T-helper 1 cell treated with Interleukin-12 subunit alpha and Interleukin-12 subunit beta and Interleukin-4 antibody, amounts not matched to agents 30 μg/mL and 1 μg/mL, for 36 hours (primary cell): ENCODE data around the gene ARMC6.

ENCODE experiments used
- H3K27ac Mint-ChIP-seq: one replicate; pipeline ENCODE4 v1.8.0; 2021; ENCODE audit warnings: mild to moderate bottlenecking, mixed read lengths
- H3K27me3 Mint-ChIP-seq: one replicate; pipeline ENCODE4 v1.8.0; 2021; ENCODE audit warnings: low read depth, mixed read lengths
- H3K36me3 Mint-ChIP-seq: one replicate; pipeline ENCODE4 v1.8.0; 2021; ENCODE audit warnings: low read depth, mixed read lengths
- H3K4me1 Mint-ChIP-seq: one replicate; pipeline ENCODE4 v1.8.0; 2021; ENCODE audit warnings: low read depth, mixed read lengths
- H3K4me3 Mint-ChIP-seq: one replicate; pipeline ENCODE4 v1.8.0; 2021; ENCODE audit warnings: mild to moderate bottlenecking, moderate library complexity, mixed read lengths
- H3K9me3 Mint-ChIP-seq: one replicate; pipeline ENCODE4 v1.8.0; 2021; ENCODE audit warnings: mixed read lengths

The ARMC6 gene

DNA sequence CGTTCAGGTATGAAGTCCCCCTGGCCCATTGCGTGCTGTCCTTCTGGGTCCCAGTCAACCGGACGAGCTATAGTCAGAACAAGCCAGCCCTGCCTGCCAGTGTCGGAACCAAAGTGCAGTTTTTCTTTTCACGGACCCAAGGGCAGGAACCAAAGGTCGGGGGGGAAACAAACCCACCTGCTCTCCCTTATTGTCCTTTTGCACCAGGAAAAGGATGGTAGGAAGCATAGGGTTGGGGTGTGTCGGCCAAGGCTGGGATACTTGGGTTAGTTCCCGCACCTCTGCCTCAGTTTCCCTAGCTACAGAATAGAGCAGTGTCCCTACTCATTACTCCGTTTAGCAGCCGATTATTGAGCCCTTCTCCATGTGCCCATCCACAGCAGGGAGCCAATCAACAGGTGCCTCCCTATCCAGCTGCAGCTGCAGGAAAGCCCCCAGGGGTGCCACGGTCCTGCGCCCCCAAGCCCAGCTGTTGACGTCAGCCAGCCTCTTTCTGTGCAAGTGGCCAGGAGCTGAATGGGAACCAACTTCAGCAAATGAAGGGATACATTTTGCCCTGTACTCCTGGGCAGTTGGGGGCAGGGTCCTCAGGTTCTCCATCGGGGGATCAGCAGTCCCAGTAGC lies 21.0 kb downstream of the ARMC6 start:
- Mint-ChIP-seq H3K36me3 (peaks cover 8% of the 10 kb centered on the region), H3K4me3 (no peak overlapping the region), H3K27ac (no peak overlapping the region), H3K4me1 (peaks cover 5% of the 10 kb centered on the region), H3K9me3 (no peaks in the 10 kb centered on the region), H3K27me3 (no peaks in the 10 kb centered on the region)

DNA sequence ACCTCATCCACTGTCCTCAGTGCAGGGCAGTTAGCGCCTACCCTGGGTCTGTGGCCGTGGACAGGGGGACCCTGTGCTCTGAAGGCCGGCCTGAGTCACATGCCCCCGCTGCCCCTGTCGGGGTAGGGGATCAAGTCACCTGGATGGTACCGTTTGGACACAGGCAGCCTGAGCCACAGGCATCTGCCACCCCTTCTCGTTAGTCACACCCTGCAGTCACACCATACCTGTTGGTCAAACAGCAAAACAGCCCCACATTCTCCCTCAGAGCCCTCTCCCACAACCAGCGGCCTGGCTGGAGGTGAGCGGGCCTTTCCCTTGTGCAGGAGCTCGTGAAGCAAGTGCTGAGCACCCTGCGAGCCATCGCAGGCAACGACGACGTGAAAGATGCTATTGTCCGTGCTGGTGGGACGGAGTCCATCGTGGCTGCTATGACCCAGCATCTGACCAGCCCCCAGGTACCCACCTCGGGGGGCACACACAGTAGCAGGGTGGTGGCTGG lies 21.6 kb downstream of the ARMC6 start:
- Mint-ChIP-seq H3K27ac (no peak overlapping the region), H3K36me3 (peaks cover 11% of the 10 kb centered on the region), H3K4me3 (no peak overlapping the region)

DNA sequence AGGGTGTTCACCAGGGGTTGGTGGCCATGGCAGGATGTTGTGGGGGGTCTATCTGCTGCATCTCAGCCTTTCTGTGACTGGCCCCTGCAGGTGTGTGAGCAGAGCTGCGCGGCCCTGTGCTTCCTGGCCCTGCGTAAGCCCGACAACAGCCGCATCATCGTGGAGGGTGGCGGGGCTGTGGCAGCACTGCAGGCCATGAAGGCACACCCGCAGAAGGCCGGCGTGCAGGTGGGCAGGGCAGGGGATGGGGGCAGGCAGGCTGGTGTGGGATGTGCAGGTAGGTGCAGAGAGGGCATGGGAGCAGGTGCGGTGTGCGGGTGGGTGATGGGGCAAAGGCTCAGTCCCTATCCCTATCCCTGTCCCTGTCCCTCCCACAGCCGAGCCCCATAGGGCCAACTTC lies 22.3 kb downstream of the ARMC6 start:
- Mint-ChIP-seq H3K4me3 (no peak overlapping the region), H3K27me3 (no peaks in the 10 kb centered on the region), H3K4me1 (peaks cover 5% of the 10 kb centered on the region), H3K36me3 (peaks cover 11% of the 10 kb centered on the region), H3K9me3 (no peaks in the 10 kb centered on the region), H3K27ac (no peak overlapping the region)

More for the DNA sequence above, 21.6 kb downstream of the ARMC6 start:
- no peaks in the 10 kb centered on the region for H3K27me3 Mint-ChIP-seq
- no peaks in the 10 kb centered on the region for H3K9me3 Mint-ChIP-seq
- H3K4me1 Mint-ChIP-seq, result peaks cover 5% of the 10 kb centered on the region

GRCh38 chr19:19056636-19057275 lies 23.4 kb downstream of the ARMC6 start:
- Mint-ChIP-seq H3K27ac (no peak overlapping the region), H3K27me3 (no peaks in the 10 kb centered on the region), H3K9me3 (no peaks in the 10 kb centered on the region), H3K36me3 (peaks cover 6% of the 10 kb centered on the region), H3K4me3 (no peak overlapping the region), H3K4me1 (peaks cover 2% of the 10 kb centered on the region)

GRCh38 chr19:19057317-19057716 lies 23.9 kb downstream of the ARMC6 start:
- H3K27me3 Mint-ChIP-seq, result no peaks in the 10 kb centered on the region
- H3K36me3 Mint-ChIP-seq, result peaks cover 6% of the 10 kb centered on the region
- H3K4me3 Mint-ChIP-seq, result no peak overlapping the region
- H3K27ac Mint-ChIP-seq, result no peak overlapping the region
- H3K4me1 Mint-ChIP-seq, result peaks cover 2% of the 10 kb centered on the region
- no peaks in the 10 kb centered on the region for H3K9me3 Mint-ChIP-seq

GRCh38 chr19:19057720-19058119 lies 24.3 kb downstream of the ARMC6 start:
- H3K36me3 Mint-ChIP-seq, result peaks cover 6% of the 10 kb centered on the region
- no peaks in the 10 kb centered on the region for H3K27me3 Mint-ChIP-seq
- H3K4me3 Mint-ChIP-seq, result no peak overlapping the region
- peaks cover 4% of the 10 kb centered on the region for H3K4me1 Mint-ChIP-seq
- no peak overlapping the region for H3K27ac Mint-ChIP-seq
- H3K9me3 Mint-ChIP-seq, result no peaks in the 10 kb centered on the region

DNA sequence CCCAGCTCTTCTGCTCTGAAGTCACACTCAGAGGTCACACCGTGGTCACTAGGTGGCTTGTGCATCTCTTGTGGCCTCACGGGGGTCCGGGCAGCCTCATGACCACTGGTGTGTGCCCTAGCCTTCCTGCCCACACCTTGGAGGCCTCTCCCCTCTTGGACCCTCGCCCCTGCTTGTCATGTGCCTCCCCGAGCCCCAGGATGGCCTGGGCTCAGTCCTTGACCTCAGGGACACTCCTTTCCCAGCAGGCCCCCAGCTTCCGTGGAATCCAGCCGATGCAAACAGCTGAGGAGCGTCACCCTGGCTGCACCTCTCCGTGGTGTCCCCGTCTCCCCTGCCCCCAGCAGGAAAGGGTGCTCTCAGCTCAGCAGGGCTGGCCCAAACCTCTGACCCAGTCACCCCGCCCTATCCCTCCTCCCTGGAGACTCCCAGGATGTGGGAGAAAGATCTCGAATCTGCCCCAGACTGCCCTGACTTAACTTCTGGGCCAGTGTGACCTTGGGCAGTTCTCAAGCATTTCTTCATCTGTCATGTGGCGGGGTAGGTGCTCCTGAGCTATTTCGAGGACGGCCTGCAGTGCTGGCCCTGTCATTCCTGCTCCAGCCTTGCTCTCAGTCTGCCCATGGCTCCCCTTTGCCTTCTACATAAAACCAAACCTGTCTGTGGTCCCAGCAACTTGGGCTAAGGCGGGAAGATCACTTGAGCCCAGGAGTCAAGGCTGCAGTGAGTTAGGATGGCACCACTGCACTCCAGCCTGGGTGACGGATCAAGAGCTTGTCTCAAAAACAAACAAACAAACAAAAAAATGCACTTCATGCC lies 25.8 kb downstream of the ARMC6 start:
- peaks cover 9% of the 10 kb centered on the region for H3K4me1 Mint-ChIP-seq
- H3K4me3 Mint-ChIP-seq, result no peak overlapping the region
- peaks cover 6% of the 10 kb centered on the region for H3K36me3 Mint-ChIP-seq
- no peaks in the 10 kb centered on the region for H3K27me3 Mint-ChIP-seq
- no peak overlapping the region for H3K27ac Mint-ChIP-seq
- no peaks in the 10 kb centered on the region for H3K9me3 Mint-ChIP-seq

GRCh38 chr19:19059837-19060611 lies 26.6 kb downstream of the ARMC6 start:
- Mint-ChIP-seq H3K27ac (no peak overlapping the region), H3K4me1 (peaks cover 15% of the 10 kb centered on the region), H3K9me3 (no peaks in the 10 kb centered on the region), H3K36me3 (peaks cover 6% of the 10 kb centered on the region), H3K27me3 (no peaks in the 10 kb centered on the region), H3K4me3 (no peak overlapping the region)

GRCh38 chr19:19061506-19061905 lies 28.1 kb downstream of the ARMC6 start:
- Mint-ChIP-seq H3K4me3 (no peak overlapping the region), H3K36me3 (peaks cover 6% of the 10 kb centered on the region), H3K4me1 (peaks cover 15% of the 10 kb centered on the region), H3K27ac (no peak overlapping the region), H3K9me3 (no peaks in the 10 kb centered on the region), H3K27me3 (no peaks in the 10 kb centered on the region)

DNA sequence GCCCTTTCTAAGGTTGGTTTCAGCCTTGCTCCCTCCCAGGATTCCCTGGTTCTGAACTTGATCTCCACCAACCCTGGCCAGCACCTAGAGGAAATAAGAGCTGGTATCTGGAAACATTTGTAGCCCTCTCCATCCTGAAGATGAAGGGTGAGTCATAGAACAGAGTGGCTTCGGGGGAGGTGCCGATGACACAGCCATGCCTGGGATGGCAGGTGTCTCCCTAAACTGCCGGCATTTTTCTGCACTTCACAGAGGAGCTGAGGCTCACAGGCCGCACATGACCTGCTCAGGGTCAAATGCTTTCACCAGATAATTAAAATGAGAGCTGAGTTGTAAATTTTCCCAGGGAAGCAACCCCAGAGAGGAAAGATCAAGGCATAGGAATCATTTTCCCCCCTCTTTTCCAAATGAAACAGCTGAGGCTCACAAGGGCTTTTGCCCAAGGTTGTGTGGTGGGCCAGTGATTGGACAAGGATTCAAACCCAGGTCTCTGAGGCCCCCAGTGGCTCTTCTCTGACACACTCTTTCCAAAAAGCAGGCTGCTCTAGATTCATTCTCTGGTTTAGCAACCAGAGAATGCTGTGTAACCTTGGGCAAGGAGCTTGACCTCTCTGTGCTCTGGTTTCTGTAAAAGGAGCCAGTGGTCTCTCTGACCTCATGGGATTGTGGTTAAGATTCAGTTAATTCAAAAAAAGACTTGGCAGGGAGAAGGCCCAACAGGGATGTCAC lies 29.2 kb downstream of the ARMC6 start:
- Mint-ChIP-seq H3K4me3 (peak overlapping the region; percentile 94), H3K27me3 (no peaks in the 10 kb centered on the region), H3K36me3 (peaks cover 6% of the 10 kb centered on the region), H3K4me1 (peaks cover 21% of the 10 kb centered on the region), H3K27ac (peak overlapping the region; percentile 87), H3K9me3 (no peaks in the 10 kb centered on the region)

DNA sequence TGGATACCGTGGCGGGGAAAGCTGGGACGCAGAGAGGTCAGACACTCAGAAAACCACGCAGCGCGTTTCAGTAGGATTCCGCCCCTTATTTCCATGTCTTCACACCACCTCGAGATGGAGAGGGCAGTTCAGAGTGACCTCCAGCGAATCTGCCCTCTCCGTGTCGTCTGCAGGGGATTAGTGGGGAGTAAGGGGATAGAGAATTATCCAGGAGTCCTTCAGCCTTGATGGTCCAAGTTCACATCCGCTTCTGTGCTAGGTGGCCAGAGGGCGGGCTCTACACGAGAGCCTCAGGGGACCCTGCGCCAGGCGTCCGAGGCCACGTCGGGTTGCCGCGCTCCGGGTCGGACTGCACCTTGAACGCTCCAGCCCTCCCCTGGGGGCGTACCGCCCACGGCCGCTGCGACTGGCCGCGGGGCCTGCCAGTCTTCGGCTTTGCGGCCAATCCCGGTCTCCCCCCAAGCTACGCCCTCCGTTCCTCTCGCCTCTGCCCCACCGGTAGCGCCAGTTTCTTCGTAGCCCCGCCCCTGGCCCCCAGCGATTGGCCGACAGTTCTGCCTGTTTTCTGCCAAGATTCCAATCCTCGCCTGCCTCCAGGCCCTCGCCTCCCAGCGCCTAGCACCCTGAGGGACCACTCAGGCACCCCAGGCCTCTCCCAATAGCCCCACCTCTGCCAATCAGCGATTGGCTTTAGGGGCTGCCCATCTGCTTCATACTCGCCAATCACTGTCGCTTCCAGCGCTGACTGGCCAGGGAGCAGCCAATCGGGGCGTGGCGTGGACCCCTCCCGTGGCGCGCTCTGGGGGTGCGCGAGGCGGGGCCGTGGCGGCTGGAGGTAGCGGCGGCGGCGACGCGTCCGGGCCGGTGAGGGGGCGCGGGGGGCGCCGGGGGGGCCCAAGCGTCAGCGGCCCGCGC lies 30.0 kb downstream of the ARMC6 start, which contains the start of gene SLC25A42:
Gene SLC25A42 (plus strand): TSS at position 812 of the 915 bp plus-strand sequence. CDS start 32,131 bp downstream, outside the sequence.
- H3K4me3 Mint-ChIP-seq, result peak within 1 kb of the TSS; percentile 94
- H3K27me3 Mint-ChIP-seq, result no peaks in the 10 kb centered on the region
- H3K27ac Mint-ChIP-seq, result peak within 1 kb of the TSS; percentile 90
- no peaks in the 10 kb centered on the region for H3K9me3 Mint-ChIP-seq
- H3K4me1 Mint-ChIP-seq, result peaks cover 23% of the 10 kb centered on the region
- H3K36me3 Mint-ChIP-seq, result peaks cover 3% of the 10 kb centered on the region

DNA sequence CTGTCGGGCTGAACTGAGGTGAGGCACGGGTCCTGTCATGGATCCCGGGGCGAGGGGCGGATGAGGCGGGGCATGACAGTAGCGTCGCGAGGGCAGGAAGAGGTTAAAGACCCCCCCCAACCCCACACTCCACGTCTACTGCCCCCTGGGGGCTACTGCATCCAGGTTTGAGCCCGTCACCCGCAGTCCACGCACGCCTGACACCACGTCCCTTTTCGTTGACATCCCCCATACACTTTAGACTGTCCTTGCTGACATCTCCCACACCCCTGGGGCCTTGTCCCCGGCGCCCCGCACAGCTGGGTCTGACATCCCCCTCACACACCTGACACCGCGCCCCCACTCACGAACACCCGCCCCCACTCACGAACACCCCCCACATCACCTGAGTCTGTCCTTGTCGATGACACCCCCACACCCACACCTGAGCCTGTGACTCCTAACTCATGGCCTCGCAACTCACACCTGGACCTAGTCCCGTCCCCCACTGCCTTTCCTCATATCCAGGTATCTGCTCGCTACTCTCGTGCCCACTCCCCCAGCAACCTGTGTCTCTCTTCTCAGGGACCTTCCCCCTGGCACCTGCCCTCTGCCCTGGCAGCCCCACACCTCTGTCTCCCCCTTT lies 30.8 kb downstream of the ARMC6 start:
- Mint-ChIP-seq H3K27ac (peak overlapping the region; percentile 90), H3K27me3 (no peaks in the 10 kb centered on the region), H3K4me1 (peaks cover 27% of the 10 kb centered on the region), H3K4me3 (peak overlapping the region; percentile 94), H3K36me3 (peaks cover 3% of the 10 kb centered on the region), H3K9me3 (no peaks in the 10 kb centered on the region)
